Pulmonary artery endothelial cell (primary cell): ENCODE measurements around the gene LIMS2. TPM values are rescaled to one million over a fixed set of nuclear protein-coding genes. Genes with fewer than 3 reads are reported as not detected.

ENCODE experiments used
- DNase-seq: peaks from one replicate; pipeline ENCODE4 v3.0.0-alpha.2; 2011; ENCODE audit warnings: low read depth, low spot score
- total RNA-seq: library from RNA; depleted of rRNA; stranded (reverse); fragments of >200 nt; gene quantifications from 2 replicates; pipeline ENCODE4 v1.2.3, GENCODE V29; 2014

Gene LIMS2
- total RNA-seq, 1 donor from 2014 or later: 5.7 TPM

DNA sequence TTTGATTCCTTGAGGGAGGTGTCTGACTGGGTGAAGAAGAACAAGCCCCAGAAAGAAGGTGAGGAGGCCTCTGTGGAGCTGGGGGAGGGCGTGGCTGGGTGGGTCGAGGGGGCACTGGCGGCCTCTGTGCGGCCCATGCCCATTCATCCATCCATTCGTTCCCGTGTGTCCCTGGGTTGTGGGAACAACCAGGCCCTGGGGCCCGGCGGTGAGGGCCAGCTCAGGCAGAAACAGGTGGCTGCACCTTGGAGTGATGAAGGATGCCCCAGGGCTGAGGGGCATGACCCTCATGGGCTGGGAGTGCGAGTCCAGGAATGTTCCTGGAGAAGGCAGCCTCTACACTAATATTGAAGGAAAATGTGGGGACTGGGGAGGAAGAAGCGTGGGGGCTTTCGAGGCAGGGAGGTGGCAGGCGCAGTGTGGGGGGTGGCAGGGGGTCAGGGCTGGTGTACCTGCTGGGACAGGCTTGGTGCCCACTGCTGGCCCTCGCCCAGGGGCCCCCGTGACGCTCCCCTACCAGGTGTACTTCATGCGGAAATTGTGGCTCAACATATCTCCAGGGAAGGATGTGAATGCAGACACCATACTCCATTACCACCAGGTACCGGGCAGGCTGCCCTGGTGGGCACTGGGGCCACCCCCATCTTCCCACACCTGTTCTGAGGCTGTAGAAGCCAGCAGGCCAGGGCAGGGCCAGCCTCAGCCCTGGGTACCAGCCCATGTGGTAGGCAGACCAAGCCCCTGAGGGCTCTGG, 40.5 kb downstream of the LIMS2 start:
- no peak for DNase-seq

DNA sequence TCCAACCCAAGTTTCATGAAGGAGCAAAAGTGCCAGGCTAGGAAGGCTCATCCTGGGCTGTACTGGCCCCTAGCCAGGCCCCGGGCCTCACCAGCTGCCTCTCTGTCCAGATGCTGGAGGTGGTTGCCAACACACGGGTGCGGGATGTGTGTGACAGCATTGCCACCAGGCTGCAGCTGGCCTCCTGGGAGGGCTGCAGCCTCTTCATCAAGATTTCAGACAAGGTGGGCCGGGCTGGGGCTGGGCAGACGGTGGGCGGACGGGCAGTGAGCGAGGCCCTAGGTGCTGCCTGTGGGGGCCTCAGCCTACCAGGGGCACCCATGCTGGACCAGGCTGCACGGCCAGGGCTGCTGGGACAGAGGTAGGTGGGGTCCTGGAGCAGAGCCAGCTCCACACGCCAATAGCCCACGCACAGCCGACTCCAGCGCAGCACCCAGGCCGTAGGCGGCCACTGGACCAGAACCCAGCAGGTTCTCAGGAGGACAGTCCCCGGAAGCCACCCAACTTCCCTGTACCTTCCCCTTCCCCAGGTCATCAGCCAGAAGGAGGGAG, 41.2 kb downstream of the LIMS2 start:
- DNase-seq: no peak

DNA sequence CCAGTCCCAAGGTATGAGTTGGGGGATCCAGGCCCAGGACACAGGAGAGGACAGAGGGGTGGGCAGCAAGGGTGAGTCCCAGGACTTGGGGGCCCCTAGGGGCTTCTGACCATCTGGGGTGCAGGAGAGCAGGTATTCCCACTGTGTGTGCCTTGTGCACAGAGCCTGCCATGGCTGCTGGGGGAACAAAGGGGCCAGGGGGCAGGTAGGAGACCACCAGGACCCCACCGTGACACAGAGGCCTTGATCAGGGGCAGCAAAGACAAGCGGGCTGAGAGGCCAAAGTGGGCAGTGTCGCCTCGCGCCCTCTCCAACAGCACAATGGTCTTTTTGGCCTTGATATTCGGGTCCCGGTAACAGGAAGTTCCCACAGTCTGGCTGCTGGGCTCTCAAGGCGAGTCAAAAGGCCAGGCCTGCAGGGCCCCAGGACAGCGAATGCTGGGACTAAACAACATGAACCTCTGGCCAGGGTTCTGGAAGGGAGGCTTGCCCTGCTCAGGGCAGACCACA, 41.7 kb downstream of the LIMS2 start:
- DNase-seq: no peak

DNA sequence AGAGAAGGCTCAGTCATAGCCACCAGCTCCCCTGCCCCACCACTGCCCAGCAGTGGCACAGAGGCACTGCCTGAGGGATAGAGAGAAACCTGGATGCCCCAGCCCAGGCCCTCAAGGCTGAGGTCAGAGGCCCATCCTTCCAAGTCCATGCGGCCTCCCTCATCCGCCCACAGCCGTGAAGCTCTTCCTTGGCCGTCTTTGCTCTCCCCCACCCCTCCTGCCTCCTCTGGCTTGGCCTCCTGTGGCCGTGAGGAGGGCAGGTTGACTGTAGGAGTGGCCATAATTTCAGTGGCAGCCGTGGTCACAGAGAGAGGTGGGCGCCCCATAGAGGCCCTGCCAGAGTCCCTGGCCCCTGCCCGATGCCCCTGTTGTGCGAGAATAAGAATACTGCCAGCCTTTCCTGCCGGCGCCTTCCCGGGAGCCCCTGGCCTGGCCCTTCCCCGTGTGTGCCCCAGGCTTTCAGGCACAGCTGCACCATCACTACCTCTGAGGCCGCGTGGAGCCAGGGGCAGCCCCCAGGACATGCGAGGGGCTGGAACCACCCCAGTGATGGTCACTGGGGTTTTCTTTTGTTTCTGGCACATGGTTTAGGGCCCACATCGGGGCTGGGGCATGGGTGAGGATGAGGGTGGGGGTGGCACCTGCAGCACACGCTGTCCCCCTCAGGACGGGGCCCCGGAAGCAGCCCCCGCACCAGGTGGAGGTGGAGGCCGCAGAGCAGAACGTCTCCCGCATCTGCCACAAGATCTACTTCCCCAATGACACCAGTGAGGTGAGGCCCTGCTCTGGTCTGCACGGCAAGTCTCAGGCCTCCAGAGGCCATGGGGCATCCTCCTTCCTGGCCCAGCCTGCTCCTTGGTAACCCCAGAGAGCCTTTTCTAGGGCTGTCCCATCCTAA, 42.5 kb downstream of the LIMS2 start:
- no peak for DNase-seq

DNA sequence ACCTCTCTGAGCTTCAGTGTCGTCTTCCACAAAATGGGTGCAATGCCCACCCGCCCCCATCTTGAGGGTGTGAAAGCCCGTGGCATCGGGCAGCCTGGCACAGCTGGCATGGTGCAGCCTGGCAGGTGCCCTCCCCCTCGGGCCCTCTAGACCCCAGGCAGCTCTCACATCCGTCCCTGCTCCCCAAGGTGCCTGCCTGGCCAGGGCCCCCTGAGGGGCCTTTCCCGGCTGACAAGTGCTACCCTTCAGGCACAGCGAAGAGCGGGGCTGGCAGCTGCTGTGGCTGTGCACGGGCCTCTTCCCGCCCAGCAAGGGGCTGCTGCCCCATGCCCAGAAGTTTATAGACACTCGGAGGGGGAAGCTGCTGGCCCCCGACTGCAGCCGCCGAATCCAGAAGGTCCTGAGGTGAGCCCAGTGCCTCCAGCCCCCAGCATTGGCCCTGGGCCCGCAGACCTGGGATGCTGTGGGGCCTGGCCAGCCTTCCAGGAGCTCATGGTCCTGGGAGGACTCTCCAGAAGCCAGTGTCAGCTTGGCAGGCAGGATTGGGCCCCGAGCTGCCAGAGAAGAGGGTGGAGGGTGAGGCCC, 43.2 kb downstream of the LIMS2 start:
- DNase-seq: no peak

DNA sequence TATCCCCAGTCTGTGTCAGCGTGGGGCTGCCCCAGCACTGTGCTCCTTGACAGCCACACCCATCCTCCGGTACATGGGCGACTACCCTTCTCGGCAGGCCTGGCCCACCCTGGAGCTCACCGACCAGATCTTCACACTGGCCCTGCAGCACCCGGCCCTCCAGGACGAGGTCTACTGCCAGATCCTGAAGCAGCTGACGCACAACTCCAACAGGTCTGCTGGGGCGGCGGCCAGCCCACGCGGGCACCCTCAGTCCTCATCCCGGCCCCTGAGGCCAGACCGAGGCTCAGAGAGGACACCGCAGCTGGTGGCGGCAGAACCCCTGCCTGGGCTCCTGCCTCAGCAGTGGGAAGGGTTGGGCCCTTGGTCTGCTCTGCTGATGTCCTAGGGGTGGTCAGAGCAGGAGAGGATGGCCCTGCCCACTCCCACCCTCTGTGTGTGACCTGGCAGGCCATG, 43.8 kb downstream of the LIMS2 start:
- DNase-seq: no peak

DNA sequence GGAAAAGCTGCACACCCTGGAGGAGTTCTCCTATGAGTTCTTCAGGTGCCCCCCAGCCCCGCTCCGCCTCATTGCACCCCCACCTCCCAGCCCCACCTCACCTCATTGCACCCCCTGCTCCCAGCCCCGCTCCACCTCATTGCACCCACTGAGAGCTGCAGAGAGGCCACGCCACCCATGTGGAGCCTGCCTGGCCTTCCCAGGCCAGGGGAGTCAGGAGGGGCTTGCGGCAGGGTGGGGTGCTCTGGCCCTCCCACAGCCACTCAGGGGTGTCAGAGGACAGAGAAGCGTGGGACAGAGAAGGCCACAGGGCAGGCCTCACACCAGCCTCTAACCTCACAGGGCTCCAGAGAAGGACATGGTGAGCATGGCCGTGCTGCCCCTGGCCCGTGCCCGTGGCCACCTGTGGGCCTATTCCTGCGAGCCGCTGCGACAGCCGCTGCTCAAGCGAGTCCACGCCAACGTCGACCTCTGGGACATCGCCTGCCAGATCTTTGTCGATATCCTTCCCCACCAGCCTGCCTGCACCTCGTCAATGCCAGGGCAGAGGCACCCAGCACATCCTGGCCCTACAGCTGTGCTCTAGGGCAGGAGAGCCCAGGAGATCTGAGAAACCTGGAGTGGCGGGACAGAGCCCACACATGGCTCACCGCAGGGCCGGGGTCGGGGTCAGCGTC, 44.3 kb downstream of the LIMS2 start:
- DNase-seq: no peak

DNA sequence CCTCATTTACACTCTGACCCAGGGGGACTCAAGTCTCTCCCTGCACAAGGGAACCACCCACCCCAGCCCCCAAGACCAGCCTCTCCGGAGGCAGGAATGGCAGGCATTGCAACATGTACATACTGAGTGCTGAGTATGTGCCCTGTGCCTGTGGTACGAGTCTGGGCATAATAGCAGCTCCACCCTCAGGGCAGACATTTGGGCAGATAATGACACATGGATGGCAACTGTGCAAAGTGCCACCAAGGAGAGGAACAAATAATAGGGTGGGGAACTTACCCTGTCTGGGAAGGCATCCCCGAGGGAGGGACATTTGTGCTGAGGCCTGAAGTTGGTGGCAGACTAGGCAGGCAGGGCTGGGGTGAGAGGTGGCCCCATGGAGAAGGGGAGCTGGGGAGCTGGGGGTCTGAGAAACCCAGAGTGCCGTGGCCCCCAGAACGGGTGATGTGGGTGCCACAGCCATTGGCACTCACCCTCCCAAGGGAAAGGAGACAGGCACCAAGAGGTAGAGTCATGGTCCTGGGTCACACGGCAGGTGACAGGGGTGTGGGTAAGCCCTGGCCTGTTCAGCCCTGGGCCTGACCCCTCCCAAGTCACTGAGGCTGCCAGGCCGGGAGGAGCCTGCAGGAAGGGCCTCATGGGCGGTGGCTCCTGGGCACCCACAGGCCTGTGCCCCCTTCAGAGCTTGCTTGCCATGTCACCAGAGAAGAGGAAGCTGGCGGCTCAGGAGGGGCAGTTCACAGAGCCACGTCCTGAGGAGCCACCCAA, 45.0 kb downstream of the LIMS2 start:
- DNase-seq: no peak

DNA sequence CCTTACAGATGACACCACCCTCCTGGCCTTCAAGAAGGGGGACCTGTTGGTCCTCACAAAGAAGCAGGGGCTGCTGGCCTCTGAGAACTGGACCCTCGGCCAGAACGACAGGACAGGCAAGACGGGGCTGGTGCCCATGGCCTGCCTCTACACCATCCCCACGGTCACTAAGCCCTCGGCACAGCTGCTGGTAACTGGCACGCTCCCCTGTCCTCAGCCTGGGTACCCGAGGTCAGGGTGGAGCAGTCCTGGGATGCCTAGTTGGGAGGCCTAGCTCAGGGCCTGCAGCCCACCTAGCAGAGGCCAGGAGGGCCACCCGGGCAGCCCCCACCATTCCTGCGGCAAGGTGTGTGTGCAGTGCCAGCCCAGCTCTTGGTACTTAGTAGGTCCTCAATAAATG, 45.7 kb downstream of the LIMS2 start:
- DNase-seq: no peak

DNA sequence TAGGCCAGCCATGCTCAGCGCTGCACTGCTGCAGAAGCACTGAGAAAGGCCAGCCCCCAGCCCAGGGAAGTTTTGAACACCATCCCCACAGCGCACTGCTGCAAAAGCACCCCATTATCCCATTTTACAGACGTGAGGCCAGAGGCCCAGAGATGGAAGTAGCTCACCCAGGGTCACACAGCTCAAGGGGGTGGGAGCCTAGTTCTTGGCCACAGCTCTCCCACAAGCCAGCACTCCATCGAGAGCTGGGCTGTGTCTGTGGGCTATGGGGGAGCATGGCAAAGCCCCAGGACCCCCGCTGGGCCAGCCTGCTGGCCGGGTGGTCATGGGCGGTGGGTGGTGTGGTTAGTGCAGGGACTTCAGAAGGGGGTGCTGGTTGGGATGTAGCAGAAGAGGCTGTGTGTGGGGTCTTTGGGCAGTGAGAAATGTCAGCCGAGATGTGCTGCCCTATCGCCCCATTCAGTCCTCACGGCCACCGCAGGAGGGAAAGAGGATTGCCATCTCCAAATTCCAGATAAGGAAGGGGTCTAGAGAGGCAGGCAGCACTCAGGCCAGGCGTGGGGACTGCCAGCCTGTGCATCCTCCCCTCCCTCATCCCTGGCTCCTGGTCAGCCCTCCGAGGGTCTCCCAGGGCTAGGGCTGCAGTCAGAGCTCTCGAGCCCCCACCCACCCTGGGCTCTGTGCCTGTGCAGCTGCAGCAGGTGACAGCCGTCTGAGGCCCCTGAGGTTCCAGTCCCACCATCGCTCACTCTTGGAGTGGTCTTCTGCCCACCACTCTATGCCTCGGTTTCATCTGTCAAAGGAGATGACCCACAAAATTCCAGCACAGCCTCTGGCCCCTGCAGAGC, 46.3 kb downstream of the LIMS2 start:
- DNase-seq: no peak

DNA sequence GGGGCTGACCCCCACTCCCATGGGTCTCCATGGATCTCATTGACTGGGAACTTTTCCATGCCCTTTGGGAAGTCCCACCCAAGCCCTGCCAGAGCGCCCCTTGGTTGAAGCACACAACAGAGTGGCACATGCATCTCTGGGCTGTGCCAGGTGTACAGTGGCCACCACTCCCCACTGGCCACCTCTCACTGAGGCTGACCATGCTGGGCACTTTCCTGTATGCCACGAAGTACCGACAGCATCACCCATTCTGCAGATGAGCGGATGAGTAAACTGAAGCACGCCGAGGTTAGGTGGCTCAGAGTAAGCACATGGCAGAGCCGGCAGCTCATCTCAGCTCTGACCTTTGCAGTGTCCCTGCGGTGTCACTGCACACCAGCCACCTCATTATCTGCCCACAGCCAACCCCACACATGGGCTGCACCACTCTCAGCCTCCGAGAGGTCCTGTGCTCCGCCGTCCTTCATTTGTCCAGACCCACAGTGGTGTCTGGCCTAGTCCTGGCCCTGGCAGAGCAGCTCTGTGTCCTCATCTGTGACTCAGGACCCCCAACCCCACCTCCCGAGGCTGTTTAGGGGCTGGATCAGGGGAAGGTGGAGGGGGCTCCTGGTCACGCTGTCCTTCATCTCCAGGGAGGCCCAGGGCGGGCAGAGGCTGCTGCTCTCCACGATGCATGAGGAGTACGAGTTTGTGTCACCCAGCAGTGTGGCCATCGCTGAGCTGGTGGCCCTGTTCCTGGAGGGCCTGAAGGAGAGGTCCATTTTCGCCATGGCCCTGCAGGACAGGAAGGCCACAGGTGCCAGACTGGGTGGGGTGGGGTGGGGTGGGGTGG, 47.4 kb downstream of the LIMS2 start:
- no peak for DNase-seq

DNA sequence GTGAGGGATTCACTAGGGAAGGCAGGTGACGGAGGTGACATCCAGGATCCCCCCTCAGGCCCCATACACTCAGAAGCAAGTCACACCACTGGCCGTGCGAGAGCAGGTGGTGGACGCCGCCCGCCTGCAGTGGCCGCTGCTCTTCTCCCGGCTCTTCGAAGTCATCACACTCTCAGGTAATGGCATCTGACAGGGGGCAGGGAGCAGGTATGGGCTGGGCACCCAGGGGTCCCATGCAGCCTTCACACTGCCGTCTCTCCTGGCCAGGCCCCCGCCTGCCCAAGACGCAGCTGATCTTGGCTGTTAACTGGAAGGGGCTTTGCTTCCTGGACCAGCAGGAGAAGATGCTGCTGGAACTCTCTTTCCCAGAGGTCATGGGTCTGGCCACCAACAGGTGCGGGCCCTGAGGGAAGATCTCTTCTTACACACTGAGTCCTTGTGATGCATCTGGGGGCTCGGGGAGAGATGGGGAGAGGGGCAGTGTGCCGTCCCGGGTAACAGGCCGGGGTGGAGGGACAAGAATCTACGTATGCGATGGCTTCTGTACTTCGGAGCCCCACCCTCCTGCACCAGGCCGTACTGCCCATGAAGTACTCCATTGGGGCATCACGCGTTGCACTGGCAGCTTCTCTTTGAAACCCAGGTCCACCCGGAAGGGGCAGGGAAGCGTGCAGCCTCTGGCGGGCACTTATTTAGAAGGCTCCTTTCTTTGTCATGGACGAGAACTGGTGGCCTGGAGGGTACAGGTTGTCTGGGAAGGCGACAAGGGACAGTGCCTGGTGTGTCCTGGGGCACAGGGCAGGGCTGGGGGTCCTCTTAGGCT, 48.2 kb downstream of the LIMS2 start:
- DNase-seq: no peak

DNA sequence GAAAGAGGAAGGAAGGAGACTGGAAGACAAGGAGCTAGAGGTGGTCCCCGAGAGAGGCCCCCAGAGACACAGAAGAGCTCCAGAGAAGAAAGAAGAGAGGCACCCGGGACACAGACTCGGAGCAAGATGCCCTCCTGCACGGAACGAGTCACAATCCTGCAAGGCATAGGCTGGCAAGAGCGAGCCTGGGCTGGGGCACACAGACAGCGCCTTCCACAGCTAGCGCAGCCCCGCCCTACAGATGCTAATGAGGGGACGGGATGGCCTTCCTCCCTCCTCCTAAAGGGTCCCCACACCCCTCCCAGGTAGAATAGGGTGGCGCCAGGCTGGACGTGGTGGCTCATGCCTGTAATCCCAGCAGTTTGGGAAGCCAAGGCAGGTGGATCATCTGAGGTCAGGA, 49.2 kb downstream of the LIMS2 start:
- DNase-seq: no peak

DNA sequence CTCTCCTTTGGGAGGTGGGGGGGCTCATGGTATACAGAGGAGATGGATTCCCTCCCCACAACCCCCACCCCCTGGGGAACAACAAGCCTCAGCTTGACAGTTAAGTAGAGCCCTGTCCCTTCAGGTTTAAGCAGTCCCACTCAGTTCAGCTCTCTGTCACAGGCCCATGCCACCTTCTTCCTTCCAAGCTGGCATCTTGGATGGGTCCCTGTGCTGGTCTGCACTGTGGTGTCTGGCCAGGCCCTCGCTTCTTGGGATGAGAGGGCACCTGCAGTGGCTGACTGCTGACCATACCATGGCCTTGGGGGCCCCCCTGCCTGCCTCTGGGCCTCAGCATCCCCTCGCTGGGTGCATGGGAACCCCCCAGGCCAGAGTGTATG, 49.8 kb downstream of the LIMS2 start:
- DNase-seq: no peak

DNA sequence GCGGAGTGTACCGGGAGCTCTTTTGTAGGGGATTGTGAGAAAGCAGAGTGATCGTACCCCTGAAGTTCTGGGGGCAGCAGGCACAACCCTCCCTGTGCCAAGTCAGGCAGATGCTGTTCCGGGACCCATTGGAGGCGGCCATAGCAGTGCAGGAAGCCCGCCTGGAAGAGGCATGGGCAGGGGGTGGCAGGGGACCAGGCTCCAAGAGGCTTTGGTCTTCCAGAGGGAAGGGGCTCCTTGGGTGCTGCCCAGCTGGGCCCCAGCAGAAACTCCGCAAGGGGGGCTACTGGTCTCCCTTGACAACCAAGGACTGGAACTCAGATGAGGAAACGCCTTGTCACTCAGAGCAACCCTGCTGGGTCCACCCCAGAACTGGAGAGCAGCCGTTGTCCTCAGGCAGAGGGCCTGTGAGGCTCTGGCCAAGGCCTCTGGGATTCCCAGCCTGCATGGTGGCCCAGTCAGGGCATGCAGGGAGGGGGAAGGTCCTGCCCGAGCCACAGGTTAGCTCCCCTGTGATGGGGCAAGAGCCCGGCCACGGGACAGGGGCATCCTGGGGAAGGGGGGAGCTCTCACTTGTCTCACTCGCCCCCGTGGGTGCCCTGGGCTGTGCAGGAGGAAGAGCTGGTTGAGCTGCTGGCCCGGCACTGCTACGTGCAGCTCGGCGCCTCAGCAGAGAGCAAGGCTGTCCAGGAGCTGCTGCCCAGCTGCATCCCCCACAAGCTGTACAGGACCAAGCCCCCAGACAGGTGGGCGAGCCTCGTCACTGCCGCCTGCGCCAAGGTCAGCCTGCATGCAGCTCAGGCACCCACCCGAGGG, 50.4 kb downstream of the LIMS2 start:
- DNase-seq: no peak

DNA sequence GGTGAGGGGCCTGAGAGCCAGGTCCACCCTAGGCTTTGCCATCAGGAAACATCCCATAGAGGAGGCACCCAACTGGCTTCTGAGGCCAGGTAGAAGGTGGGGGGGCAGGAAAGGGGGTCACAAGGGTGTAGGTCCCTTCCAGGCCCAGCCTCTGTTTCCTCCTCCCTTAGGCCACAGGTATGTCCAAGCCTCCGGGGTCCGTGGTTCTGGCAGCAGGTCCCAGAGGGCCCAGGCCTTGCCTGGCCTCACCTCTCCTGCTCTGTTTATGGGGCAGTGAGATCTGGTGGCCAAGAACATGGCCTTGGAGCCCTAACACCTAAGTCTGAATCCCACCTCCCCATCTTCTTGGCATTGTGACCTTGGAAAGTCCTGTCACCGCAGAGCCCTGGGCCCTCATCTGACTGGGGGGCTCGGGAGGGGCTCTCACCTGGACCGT, 51.0 kb downstream of the LIMS2 start:
- DNase-seq: no peak
